Kidney (tissue), 14 donors: ENCODE results near the gene NAV3. TPM values are rescaled to one million over a fixed set of nuclear protein-coding genes. Genes with fewer than 3 reads are reported as not detected.

Experiments
- DNase-seq, 5 donors: peaks; one replicate each; pipeline ENCODE4 v3.0.0-alpha.2; 2013 to 2020
- FAIRE-seq: peaks from 2 replicates; lab custom pipeline; 2012; peaks lifted over from hg19 to GRCh38; lab: Jason Lieb, UNC
- H3K27ac ChIP-seq, 2 donors: one replicate each; pipeline ENCODE4 v1.7.0; 2013; ENCODE audit warnings: low read depth in 2 of 2, low read length in 2 of 2, inconsistent platforms in 1 of 2
- H3K27me3 ChIP-seq: one replicate; pipeline ENCODE4 v1.7.1; 2013; ENCODE audit warnings: low read length, inconsistent platforms; ENCODE audit not compliant: control insufficient read depth, insufficient read depth
- H3K36me3 ChIP-seq, 3 donors: one replicate each; pipeline versions ENCODE4 v1.7.0 to v1.7.1; 2013; ENCODE audit warnings: low read length in 3 of 3, control low read depth in 1 of 3, inconsistent platforms in 1 of 3; ENCODE audit not compliant: insufficient read depth in 3 of 3, control insufficient read depth in 2 of 3
- H3K4me1 ChIP-seq, 3 donors: one replicate each; pipeline versions ENCODE4 v1.7.0 to v1.7.1; 2013; ENCODE audit warnings: low read length in 3 of 3, inconsistent platforms in 1 of 3, low read depth in 1 of 3; ENCODE audit not compliant: control insufficient read depth in 2 of 3, insufficient read depth in 2 of 3
- H3K4me3 ChIP-seq, 3 donors: one replicate each; pipeline versions ENCODE4 v1.7.0 to v1.8.1; 2013; ENCODE audit warnings: low read length in 3 of 3, control low read depth in 1 of 3, inconsistent platforms in 1 of 3
- H3K9ac ChIP-seq, 3 donors: one replicate each; pipeline versions ENCODE4 v1.7.0 to v1.7.1; 2013; ENCODE audit warnings: low read length in 3 of 3, control low read depth in 1 of 3, inconsistent platforms in 1 of 3
- H3K9me3 ChIP-seq, 3 donors: one replicate each; pipeline versions ENCODE4 v1.7.0 to v1.7.1; 2013; ENCODE audit warnings: low read length in 3 of 3, control low read depth in 1 of 3, inconsistent platforms in 1 of 3; ENCODE audit not compliant: control insufficient read depth in 2 of 3, insufficient read depth in 1 of 3
- intact Hi-C: fragments of 100-400 bp; cut with DNase I; formaldehyde crosslinking; loops from one replicate; pipeline ENCODE4 v1.11.1; 2022
- polyA plus RNA-seq: library from polyadenylated mRNA; stranded (reverse); fragments of 350-450 nt; fragmentation: Illumina TruSeq; extraction: RNeasy Lipid Tissue Mini Kit (QIAGEN cat#74804); gene quantifications from one replicate; pipeline ENCODE4 v1.2.3, GENCODE V29; 2014; ENCODE audit warnings: low read depth, low replicate concordance; ENCODE audit not compliant: insufficient read depth
- total RNA-seq: library from RNA; stranded (reverse); fragmentation: NEBNext Ultra II Directional; extraction: Animal tissue kit (Norgen Biotek cat#: 25700); gene quantifications from one replicate; pipeline ENCODE4 v1.2.1, GENCODE V29; 2021
- TF ChIP-seq, protein P1 (sequence below): IDR thresholded peaks from 3 replicates; pipeline ENCODE4 v1.5.1; 2012; ENCODE audit warnings: mild to moderate bottlenecking, moderate library complexity, borderline replicate concordance; ENCODE audit not compliant: insufficient read depth; ENCODE audit errors: extremely low read depth
- donor health status: control.
- donor health status: control.
- donor health status: control.
- donor health status: control.
- donor health status: control.
- donor health status: DM: yes; HTN: yes; CAD: no.
- donor health status: Normal renal cell carcinoma (clear cell type).

Gene NAV3
- total and polyA plus RNA-seq, 2 donors from 2014 or later = 0.34 to 4.5 TPM

DNA sequence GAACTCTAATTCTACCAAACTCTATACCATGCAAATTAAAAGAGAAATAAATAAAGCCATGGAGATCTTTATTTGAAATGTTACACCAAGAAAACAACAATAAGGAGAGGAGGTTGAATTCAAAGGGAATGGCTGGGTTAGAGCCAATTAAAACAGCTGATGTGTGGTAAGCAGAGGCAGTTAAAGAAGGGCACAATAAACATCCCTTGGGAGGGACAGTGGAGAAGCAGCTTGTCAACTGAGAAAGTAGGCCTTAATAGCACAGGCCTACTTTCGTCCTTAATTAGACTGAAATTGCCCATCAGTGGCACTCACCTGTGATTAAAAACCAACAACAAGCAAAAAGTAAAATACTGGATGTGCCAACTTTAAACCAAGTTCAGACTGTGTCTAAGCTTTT is 16.3 kb upstream of the NAV3 start:
- DNase-seq = no peak
- TF ChIP-seq, protein P1, sequence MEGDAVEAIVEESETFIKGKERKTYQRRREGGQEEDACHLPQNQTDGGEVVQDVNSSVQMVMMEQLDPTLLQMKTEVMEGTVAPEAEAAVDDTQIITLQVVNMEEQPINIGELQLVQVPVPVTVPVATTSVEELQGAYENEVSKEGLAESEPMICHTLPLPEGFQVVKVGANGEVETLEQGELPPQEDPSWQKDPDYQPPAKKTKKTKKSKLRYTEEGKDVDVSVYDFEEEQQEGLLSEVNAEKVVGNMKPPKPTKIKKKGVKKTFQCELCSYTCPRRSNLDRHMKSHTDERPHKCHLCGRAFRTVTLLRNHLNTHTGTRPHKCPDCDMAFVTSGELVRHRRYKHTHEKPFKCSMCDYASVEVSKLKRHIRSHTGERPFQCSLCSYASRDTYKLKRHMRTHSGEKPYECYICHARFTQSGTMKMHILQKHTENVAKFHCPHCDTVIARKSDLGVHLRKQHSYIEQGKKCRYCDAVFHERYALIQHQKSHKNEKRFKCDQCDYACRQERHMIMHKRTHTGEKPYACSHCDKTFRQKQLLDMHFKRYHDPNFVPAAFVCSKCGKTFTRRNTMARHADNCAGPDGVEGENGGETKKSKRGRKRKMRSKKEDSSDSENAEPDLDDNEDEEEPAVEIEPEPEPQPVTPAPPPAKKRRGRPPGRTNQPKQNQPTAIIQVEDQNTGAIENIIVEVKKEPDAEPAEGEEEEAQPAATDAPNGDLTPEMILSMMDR = no peak
- Histone ChIP-seq H3K27me3 (no peaks in the 10 kb centered on the region), H3K9me3 (no peaks in the 10 kb centered on the region), H3K27ac (no peak overlapping the region), H3K9ac (no peak overlapping the region), H3K4me3 (no peak overlapping the region), H3K4me1 (no peaks in the 10 kb centered on the region), H3K36me3 (no peaks in the 10 kb centered on the region)
- FAIRE-seq = no peak
- intact Hi-C loops = no loop called here

DNA sequence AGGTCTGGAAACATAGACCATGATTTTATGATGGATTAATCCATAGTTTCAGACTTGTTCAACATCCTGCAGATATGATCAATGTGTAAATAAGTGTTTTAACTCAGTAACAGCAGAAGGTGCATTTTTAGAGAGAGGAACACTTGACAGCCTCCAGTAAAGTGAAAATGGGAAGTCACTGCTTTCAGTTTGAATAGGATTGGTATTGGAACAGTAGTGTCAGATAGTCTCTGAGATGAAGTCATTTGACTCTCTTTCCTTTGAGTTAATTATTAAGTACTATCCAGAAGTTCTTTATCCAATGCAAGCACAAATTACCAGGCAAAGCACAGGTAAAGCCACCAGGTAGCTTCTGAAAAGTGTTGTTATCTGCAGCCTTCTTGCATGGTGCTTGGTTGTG is 14.5 kb upstream of the NAV3 start:
- TF ChIP-seq, protein P1 = no peak
- Histone ChIP-seq H3K9me3 (no peaks in the 10 kb centered on the region), H3K27me3 (no peaks in the 10 kb centered on the region), H3K27ac (no peak overlapping the region), H3K4me1 (no peaks in the 10 kb centered on the region), H3K4me3 (no peak overlapping the region), H3K9ac (no peak overlapping the region), H3K36me3 (no peaks in the 10 kb centered on the region)
- FAIRE-seq = no peak
- intact Hi-C loops = no loop called here
- DNase-seq = no peak

DNA sequence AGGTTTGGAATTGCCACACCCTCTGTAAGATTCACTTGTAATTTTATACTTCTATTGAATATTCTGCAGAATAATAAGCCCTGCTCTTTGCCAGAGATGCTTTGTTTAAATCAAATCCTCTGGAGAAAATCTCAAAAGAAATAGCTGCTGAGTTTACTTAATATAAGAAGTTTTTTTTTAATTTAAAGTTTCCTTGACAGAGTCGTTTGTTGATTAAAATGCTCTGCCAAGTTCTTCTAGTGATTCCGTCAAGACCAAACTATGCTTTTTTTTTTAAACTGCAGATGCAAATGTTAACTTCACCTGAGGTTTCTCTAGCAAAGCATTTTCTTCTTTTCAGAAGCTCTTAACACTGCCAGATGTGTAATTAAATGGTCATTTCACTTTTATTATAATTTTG is 13.4 kb upstream of the NAV3 start:
- no peaks in the 10 kb centered on the region for H3K4me1 ChIP-seq
- no peak overlapping the region for H3K27ac ChIP-seq
- H3K36me3 ChIP-seq = no peaks in the 10 kb centered on the region
- no peak for DNase-seq
- no peak overlapping the region for H3K4me3 ChIP-seq
- no peaks in the 10 kb centered on the region for H3K27me3 ChIP-seq
- no peak for FAIRE-seq
- no peaks in the 10 kb centered on the region for H3K9me3 ChIP-seq
- TF ChIP-seq, protein P1 = no peak
- intact Hi-C loops = no loop called here
- H3K9ac ChIP-seq = no peak overlapping the region

DNA sequence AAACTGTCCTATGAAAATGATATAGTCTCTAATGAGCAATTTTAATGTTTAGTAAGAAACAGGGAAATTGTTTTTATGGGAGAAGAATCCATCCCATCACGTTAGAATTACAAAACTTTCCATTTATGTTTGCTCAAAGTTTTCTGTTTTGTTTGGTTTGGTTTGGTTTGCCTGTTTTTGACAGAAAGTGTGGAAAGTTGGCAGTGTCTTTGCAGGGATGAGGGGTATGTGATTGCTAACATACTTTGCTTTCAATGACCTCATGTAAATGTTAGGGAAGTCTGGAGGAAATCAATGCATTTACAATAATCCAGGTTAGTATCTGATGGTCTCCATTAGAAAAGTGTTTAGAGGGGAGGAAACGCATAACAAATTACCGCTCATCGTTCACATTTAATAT is 12.3 kb upstream of the NAV3 start:
- Histone ChIP-seq H3K27me3 (no peaks in the 10 kb centered on the region), H3K4me3 (no peak overlapping the region), H3K4me1 (no peaks in the 10 kb centered on the region), H3K27ac (no peak overlapping the region), H3K9ac (no peak overlapping the region), H3K36me3 (no peaks in the 10 kb centered on the region), H3K9me3 (no peaks in the 10 kb centered on the region)
- DNase-seq = no peak
- intact Hi-C loops = no loop called here
- TF ChIP-seq, protein P1 = no peak
- no peak for FAIRE-seq
